CD4-positive, alpha-beta T cell treated with Interferon gamma for 1 hour (primary cell): ENCODE data around the gene OBP2A.

Experiments
- DNase-seq: peaks from one replicate; pipeline ENCODE4 v3.0.0-alpha.2; 2020

The OBP2A gene

DNA sequence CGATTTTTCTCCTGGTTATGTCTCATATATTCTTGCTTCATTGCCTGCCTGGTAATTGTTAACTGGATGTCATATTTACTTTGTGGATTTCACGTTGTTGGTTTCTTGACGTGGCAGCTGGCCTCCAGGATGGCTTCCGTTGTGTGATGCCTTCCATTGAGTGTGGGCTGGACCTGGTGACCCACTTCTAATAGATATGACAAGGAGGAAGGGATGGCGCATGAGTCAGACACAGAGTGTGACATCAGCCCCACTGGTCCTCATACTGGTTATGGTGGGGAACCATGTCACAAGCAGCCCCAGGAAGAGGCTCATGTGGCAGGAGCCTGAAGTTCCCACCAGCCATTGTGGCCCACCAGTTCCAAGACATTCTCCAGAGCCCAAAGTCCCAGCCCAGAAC, 9.3 kb downstream of the OBP2A start:
- no peak for DNase-seq

DNA sequence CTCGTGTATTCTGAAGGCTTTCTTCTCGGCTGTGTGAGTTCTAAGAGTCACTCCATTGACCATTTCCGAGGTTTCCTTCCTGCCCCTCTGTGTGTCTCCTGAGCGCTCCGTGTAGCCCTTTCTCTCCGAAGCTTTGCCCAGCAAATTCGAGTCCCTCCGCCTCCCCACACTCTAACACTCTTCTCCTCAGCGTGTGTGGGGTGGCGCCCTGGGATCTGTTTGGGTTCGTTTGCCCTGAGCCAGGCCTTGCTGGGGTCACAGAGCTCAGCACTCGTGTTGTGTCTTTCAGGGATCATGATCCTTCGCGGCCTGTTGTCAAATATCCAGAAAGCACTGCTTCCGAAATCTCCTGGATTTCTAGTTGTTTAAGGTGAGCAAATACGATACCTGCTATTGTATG, 10.0 kb downstream of the OBP2A start:
- no peak for DNase-seq

DNA sequence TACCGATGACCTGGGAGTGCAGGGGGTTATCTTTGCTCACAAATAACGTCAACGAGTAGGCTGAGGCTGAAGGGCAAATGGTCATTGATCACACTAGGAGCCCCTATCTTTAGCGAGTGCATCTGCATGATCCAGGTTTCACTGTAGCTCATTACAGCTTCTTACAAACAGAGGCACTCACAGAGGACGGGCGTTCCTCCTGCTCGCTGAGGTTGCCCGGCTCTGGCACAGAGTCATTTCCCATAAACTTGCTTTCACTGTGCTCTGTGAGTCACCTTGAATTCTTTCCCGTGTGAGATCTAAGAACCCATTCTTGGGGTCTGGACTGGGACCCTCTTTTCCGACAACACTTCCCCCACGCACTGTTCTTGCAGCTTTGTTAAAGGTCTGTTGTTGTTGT, 13.7 kb downstream of the OBP2A start:
- DNase-seq: no peak

DNA sequence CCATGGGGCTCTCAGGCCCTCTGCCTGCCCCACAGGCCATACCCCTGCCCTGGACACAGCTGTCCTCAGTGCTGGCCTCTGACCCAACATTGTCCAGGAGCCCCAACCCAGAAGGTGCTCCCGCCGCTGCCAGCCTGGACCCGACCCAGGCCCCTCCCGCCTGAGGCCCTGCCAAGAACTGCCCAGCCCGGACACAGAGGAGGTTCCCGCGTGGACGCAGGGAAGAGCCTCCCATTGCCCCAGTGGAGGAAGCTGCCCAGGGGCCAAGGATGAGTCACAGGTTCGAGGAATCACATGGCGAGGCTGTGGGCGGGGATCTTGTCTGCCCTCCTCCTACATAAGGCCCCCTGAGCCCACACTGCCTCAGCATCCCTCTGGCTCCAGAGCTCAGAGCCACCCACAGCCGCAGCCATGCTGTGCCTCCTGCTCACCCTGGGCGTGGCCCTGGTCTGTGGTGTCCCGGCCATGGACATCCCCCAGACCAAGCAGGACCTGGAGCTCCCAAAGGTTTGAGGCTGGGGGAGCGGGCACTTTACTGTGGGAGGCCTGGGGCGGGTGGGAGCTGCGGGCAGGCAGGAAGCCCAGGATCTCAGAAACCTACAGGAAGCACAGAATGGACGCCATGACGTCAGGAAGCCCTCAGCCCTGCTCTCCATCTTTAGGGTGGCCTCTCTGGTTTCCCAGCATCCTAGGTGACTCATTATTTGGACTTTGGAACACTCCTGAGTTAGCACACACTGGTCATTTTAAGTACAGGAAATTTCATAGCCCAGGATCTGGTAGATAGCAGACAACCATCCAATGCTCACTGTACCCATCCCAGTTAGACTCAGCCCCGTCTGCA, 15.7 kb downstream of the OBP2A start, which contains the start of gene PAEP:
Gene PAEP (plus strand): TSS at position 366 of the 844 bp plus-strand sequence.
- no peak for DNase-seq

DNA sequence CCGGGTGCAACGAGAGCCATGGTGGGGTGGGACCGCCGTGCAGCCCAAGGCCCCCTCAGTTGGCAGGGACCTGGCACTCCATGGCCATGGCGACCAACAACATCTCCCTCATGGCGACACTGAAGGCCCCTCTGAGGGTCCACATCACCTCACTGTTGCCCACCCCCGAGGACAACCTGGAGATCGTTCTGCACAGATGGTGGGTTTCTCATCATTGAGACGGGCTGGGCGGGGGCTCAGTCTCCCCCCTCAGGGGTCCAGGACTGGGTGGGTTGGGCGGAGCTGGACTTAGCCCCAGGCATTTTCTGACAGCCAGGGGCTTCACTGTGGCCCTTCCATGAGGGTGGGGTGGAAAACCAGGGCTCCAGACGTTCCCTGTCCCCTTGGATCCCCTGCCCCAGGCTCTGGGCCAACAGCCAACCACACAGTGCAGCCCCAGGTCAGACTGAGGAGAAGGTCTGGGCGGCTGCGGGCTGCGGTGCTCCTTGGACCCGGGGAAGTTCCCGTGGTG, 16.4 kb downstream of the OBP2A start:
- no peak for DNase-seq

DNA sequence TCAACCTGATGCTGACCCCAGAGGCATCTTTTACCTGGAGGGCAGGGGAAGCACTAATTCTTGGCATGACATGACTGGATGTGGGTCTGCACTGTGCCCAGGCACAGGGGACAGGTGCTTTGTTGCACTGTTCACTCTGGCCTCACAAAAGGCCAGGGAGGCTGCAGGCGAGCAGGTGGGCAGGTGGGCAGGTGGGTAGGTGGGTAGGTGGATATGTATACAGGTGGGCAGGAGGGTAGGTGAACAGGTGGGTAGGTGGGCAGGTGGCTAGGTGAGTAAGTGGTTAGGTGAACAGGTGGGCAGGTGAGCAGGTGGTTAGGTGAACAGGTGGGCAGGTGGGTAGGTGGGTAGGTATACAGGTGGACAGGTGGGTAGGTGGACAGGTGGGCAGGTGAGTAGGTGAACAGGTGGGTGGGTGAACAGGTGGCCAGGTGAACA, 17.1 kb downstream of the OBP2A start:
- DNase-seq: no peak

DNA sequence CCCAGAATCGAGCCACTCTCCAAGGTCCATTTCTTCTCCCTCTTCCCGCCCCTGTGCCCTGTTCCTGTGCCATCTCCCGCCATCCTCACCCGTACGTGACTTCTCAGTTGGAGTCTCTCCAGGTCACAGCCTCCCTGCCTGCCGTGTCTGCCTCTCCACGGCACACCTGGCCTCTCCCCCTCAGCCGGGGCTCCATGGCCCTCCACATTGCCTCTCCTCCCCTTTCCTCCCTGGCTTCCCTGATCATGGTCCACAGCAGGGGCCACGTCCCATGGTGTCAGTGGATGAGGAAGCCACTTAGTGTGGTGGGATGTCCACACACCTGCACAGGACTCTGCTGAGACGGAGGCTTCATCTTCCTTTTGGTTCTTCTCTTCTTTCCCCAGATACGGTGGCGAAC, 17.9 kb downstream of the OBP2A start:
- no peak for DNase-seq

DNA sequence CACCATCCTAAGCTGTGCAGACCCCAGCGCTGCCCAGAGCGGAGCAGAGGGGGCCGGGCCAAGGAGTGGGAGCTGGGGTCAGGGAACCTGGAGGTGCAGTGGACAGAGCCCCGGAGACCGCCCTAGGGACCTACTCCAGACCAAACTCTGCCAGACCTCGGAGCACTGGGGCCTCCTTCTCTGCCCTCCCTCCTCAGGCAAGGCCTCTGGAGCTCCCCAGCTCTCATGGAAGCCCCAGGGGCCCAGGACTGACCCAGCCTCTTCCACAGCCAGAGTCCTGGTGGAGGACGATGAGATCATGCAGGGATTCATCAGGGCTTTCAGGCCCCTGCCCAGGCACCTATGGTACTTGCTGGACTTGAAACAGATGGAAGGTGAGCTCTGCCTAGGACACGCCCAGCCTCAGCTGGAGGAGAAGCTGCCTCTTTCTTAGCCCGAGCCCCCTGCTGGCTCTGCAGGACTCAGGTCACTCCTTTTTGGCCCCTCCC, 19.3 kb downstream of the OBP2A start:
- no peak for DNase-seq

DNA sequence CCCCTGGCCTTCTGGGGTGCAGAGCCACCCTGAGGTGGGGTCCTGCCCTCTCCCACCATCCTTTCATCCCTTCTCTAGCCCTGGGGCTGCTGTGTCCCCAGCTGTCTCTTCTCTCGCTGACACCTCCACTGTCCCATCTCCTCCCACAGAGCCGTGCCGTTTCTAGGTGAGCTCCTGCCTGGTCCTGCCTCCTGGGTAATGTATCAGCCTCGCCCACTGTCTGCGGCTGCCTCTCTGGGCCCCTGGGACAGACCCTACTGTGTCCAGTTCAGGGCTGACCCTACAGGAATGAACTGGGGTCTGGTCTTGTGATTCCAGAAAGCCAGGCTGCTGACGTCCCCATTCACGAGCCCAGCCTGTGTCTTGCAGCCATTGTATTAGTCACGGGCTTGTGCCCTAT, 19.7 kb downstream of the OBP2A start:
- no peak for DNase-seq

DNA sequence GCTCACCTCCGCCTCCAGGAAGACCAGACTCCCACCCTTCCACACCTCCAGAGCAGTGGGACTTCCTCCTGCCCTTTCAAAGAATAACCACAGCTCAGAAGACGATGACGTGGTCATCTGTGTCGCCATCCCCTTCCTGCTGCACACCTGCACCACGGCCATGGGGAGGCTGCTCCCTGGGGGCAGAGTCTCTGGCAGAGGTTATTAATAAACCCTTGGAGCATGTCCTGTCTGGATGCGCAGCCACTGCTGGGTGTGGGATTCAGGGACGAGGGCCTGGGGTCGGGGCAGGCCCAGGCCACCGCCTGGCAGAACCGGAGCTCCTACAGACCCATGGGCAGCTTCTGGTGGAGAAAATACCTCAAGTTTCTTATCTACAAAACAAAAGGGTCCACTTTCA, 20.6 kb downstream of the OBP2A start:
- no peak for DNase-seq

DNA sequence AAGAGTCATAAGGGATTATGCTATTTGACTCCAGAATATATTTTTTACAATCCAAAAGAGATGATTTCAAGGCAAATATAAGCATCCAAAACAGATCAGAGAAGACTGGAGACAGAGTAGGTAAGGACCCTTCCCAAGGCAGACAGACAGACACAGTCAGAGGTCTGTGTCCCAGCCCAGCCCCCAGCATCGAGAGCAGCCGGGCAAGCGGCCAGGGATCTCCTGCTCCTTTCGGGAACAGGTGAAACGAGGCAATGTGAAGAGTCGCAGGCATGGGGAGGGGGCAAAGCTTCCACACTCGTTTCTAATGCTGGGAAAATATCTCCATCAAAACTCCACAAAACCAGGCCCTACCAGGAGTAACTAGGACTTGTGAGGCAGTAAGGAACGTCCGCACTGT, 21.4 kb downstream of the OBP2A start:
- DNase-seq: no peak

DNA sequence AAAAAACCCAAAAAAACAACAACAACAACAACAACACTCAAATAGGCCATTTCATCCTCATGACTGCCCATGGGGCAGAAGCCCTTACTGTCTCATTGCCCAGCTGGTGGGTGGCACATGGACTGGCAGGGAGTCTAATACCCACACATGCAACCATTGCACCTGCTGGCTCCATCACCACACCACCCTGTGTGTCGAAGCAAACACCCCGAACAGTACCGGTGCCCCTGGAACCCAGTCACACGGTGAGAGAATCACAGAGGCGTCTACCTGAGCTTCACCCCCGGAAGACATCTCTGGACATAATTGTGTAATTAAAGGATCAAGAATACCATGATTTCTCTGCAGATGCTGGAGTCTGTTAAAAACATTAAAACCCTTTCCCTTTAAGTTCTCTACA, 22.1 kb downstream of the OBP2A start:
- DNase-seq: no peak

DNA sequence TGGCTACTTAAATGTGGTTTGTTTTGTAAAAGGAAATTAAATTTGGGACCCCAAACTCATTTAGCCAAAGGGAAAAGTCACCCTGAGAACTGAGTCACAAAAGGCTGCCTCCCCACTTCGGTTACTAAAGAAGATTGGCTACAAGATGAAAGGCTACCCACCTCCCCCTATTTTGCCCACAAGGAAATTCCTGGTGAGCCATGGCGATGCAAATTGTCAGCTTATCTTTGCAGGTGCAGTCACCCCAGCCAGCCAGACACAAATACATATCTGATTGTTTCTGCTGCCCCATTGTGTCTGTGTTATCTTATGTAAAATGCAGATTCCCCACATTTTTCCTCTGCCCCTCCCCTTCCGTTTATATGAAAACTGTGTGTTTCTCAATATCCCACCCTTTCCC, 24.5 kb downstream of the OBP2A start:
- no peak for DNase-seq

DNA sequence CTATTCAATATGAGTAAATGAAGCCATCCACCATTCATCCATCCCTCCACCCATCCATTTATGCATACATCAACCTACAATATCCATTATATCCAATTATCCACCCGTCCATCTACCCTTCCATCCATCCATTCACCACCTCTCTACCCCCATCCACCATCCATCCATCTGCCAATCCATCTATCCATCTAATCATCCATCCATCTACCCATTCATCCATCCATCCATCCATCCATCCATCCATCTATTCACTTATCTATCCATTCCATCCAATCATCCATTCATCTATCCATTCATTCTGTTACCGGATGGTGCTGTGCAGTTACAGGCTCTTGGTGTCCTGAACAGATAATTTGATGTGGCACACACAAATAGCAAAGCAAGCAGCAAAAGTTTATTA, 26.3 kb downstream of the OBP2A start:
- DNase-seq: no peak

DNA sequence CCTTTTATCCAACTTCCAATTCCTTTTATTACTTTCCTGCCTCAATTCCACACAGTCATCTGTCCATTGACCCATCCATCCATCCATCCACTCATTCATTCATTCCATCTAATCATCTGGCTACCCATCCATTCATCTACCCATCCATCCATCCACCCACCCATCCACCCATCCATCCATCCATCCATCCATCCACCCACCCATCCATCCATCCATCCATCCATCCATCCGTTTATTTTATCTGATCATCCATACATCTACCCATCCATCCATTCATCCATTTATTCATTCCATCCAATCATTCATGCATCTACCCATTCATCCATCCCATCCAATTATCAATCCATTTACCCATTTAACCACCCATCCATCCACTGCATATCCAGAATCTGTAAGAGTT, 27.2 kb downstream of the OBP2A start:
- no peak for DNase-seq

DNA sequence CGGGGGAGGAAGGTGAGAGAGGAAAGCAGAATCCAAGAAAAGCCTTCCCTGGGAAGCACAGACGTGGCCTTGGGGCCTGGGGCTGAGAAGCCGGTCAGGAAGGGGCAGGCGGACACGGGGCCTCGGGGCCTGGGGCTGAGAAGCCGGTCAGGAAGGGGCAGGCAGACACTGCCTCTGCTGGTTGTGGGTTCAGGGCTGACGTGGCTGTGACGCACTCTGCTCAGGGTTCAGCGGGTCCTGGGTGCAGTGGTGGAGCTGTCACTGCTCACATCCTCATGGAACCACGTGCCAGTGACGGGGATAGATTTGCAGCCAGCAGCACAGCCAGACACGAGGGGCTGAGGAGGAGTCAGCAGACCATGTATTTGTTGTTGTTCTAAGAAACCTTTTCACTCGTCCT, 28.4 kb downstream of the OBP2A start:
- DNase-seq: no peak

DNA sequence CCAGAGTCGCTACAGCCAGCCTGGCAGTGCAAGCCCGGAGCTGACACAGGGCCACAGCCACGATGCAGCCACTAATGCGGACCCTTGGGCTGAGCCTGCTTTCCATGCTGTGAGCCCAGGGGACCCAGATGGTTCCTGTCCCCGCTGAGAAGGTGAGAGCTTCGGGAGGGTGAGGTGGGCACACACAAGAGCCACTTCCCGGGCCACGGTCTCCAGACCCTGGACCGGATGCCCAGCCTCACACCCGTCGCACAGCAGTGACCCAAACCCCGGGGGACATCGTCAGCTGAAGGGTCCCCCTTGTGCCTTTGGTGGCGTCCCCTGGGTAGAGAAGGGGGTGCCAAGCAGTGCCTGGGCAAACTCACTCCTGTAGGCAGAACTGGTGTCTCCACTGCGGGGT, 29.0 kb downstream of the OBP2A start:
- DNase-seq: no peak

DNA sequence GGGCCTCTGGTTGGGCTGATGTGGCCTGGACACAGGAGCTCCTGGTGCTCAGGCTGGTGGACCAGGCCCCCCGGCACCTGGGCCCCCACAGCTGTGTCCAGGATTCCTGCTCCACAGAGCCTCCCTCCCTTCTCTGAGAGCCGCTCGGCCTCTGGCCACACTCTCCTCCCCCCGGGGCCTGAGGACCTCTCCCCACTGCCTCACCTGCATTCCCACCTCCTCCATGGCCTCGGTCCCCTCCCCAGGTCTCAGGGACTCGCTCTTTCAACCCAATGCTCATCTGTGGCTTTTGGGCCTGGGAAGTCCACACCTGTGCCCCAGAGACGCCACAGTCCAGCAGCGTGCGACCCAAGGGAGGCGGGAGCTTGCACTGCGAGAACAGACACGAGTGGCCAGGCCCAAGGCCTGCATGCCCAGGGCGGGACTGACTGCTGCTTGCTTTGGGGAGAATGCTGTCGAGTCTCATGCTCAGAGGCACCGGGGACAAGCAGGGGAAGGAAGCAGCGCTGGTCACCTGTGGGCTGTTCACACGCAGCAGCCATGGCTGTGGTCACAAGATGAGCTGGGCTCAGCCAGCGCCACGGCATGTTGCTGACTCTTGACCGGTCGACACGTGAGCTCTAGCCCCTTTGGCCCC, 30.2 kb downstream of the OBP2A start:
- DNase-seq: no peak

DNA sequence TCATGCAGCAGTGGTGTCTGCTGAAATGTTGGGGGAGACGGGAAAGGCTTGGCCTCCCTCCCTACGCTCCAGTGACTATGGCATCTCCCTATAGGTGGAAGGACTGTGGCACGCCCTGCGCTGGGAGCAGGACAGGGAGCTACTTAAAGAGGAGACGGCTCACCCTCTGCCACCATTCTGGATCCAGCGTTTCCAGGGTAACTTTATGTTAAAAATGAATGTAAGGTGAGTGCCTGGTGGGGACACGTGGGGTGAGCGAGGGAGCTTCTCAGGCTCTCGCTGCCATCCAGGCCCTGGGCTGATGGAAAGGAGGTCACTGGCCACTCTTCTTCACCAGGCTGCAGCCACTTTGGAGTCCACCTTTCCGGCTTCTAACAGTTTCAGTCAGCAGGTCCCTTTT, 31.3 kb downstream of the OBP2A start:
- no peak for DNase-seq

DNA sequence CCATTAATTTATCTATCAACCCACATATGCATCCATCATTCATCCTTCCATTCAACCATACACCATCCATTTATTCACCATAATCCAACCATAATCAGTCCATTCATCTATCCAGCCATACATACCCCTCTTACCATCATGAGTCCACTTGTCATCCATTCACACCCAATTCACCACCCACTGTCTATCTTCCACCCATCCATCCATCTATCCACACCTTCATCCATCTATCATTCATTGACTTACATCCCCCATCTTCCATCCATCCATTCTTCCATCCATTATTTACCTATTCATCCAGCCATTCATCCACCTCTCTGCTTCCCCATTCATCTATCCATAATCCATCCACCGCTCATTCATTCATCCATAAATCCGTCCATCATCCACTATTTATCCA, 33.4 kb downstream of the OBP2A start:
- DNase-seq: no peak

DNA sequence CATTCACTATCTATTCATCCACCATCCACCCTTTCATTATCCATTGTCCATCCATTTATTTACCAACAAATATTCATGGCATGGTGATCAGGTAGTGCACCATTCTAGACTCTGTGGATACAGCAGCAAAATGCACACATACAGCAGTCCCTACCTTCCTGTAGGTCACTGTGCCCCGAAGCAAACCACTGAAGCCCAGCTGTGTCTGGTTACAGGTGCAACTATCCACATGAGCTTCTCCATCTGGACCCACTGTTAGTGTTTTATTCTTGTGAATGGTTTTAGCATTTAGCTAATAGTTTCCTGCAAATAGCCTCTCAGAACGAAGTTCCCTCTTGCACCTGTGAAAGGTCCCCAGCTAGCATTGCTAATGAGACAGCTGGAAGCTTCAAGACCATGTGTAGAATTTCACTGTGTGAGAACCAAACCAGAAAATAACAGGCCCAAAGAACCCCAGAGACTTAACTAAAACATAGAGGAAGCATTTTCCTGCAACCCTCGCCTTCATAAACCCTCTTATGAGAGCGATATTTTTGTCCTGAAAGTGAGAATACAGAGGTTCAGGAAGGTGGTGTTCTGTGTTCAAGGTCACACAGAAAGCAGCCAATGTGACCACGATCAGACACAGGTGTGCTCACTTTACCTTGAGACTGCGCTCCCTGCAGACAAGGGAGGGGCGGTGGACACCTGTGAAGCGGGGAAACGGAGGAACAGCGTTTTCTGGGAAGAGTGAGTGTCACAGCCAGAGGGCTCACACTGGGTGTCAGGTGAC, 34.1 kb downstream of the OBP2A start:
- no peak for DNase-seq

DNA sequence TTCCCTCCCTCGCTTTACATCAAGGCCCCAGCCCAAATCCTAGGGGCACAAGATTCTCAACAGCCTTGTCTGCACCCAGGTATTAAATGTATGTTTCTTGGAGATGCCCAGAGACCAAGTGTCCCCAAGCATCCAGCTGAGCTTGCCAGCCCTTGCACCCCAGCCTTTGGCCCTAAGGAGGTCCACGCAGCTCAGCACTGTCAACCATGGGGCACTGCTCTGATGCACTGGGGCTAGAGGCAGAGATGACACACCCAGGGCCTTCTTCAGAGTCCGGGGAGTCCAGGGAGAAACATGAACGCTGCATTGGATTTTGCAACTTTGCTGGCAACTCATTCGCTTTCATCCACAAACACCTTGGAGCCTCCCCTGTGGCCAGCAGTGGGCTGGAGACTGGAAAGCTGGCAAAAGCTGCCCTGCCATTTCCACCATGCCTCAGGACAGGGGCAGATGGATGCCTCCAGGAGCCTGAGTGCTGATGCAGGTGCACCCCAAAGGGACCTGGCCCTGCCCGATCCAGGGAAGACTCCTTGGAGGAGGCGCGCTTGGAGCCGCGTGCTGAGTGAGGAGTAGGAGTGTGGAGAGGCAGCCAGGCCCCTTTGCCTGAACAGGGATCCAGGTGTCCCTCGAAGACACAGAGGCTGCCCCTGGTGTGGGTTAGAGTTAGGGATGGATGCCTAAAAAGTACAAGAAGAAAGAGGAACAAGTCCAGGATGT, 34.9 kb downstream of the OBP2A start:
- no peak for DNase-seq
